Occipital lobe (tissue), 2 donors: ENCODE data around the gene UBN1. TPM values are rescaled to one million over a fixed set of nuclear protein-coding genes. Genes with fewer than 3 reads are reported as not detected.

Experiments
- DNase-seq: peaks from one replicate; lab custom pipeline; 2025; lab: John Stamatoyannopoulos, UW
- total RNA-seq: library from RNA; depleted of rRNA; stranded (reverse); fragments of >200 nt; gene quantifications from one replicate; pipeline ENCODE4 v1.2.3, GENCODE V29; 2014

UBN1 gene
- total RNA-seq, 1 donor from 2014 or later = 13.9 TPM

DNA sequence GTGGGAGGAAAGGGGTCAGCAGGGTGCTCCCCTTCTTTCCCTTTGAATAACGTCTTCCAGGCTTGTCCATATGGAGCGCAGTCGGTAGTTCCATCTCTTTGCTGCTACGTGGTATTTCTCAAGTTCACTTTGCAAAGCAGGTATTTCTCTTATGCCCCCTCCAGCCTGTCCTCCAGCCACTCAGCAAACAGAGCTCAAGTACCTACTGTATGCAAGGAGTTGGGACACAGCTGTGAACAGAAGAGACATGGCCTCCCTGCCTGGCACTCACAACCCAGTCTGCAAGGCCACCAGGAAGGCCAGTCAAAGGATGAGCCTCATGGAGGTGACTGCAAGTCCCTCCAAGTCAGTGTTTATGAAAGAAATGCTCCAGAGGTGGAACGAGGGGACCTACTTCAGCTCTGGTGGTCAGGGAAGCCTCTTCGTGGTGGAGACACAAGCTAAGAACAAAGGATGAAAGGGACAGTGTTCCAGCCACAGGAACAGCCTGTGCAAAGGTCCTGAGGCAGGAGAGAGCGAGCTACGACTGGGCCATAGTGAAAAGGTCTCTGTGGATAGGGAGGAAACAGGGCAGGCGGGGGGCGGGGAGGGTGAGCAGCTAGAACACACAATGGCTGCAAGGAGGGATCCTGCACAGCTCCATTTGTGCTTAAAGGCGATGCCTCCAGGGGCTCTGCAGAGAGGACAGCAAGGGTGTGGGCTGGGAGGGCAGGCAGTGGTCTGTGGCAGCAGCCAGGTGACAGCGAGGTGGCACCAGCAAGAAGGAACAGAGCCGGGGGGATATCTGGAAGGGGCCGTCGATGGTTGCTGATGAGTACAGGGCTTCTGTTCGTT is 57.0 kb downstream of the UBN1 start:
- DNase-seq = no peak

- DNase-seq = no peak
Measured at GRCh38 chr16:4904942-4905615, 57.8 kb downstream of the UBN1 start.

- no peak for DNase-seq
Measured at GRCh38 chr16:4908854-4909401, 61.6 kb downstream of the UBN1 start.

- DNase-seq = no peak
Measured at GRCh38 chr16:4909825-4910224, 62.5 kb downstream of the UBN1 start.

DNA sequence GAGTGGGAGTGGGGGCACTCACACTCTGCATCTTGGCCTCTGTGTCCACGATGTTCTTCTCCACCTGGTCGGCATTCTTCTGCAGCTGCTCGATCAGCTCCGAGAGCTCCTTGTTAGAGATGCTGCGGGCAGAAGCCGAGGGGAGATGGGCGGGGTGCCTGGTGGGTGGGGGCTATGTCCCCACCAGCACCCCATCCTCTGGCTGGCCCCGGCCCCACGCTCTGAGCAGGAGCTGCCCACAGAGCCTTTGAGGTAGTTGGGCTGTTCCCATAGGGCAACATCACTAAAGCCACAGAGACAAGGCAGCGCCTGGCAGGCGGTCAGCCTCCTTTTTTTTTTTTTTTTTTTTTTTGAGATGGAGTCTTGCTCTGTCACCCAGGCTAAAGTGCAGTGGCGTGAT is 63.5 kb downstream of the UBN1 start:
- no peak for DNase-seq

- no peak for DNase-seq
Measured at GRCh38 chr16:4911970-4912386, 64.7 kb downstream of the UBN1 start.

- DNase-seq = no peak
Measured at GRCh38 chr16:4913130-4913773, 66.0 kb downstream of the UBN1 start.

DNA sequence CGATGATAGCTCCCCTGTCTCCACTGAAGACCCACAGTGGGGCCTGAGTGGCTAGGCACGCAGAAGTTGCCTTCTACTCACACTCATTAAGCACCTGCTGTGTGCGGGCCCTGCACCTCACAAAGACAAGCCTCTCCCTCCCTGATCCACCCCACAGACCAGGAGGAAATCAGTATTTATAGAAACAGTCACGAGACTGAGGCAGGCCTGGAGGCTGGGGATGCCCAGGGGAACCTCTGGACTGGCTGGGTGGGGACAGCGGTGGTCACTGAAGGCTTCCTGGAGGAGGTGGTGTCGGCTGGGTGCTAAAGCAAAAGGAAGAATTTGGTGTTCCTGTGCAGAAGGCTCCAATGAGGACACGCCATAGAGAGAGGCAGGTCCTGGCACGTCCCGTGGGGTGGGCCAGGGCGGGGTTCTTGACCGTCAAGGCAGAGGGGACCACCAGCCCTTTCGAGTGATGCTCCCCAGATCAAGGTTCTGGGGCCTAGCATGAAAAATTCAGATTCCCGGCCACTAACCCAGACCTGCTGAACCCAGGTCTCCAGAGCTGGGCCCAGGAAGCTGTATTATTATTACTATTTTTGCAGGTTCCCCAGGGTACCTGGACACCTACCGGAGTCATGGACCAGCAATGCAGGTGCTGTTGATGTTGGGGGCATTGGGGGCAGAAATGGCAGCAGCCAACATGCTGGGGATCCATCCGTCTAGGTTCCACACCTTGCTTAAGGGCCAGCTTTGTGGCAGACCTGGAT is 66.7 kb downstream of the UBN1 start:
- DNase-seq = no peak

DNA sequence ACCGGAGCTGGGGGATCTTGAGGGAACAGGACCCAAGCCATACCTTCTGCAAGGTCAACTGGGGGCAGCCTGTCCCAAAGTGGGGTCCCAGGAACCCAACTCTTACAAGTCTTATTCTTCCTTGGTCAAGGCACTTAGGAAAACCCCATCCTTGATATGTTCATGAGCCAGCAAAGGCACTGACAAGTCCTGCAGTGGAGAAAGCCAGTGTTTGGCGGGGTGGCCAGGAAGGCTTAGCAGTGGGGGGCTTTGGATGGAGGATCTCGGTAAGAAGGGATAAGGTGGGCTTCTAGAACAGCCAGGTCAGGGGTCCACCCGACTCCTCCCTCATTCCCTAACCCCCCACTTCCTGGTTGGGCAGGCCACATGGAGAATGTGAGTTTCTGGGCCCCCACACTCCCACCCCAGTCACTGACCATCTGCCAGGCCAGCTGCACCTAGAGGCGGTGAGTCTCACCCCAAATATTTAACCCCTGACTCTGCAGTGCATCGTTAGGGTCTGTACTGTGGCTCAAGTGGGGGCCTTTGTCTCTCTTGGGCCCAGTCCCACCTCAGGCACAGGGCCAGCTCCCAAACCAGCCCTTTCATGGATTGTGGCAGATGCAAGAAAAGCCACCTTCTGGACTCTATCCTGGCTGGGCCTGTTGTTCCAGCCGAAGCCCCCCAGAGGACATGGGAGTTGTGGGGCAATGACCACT is 67.4 kb downstream of the UBN1 start:
- DNase-seq = no peak

GRCh38 chr16:4915226-4915761 is 68.0 kb downstream of the UBN1 start:
- no peak for DNase-seq

GRCh38 chr16:4917117-4917516 is 69.8 kb downstream of the UBN1 start:
- no peak for DNase-seq

- DNase-seq = no peak
Measured at GRCh38 chr16:4918781-4919251, 71.5 kb downstream of the UBN1 start.

DNA sequence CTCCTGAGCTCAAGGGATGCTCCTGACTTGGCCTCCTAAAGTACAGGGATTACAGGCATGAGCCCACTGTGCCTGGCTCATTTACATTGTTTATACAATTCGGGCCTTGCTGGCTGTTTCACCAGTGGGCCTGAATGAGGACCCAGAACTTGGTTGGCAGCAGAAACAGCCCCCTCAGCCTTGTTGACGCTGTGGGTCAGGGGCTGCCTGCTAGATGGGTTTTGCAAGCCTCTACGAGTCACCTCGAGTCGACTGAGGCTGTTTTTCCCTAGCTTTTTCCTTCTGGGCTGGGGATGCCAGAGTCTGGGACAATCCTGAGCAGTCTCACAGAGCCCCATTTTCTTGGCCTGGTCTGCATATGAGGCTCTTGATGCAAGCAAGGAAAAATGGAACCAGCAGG is 73.5 kb downstream of the UBN1 start:
- DNase-seq = no peak

- DNase-seq = no peak
Measured at GRCh38 chr16:4922721-4923342, 75.6 kb downstream of the UBN1 start.

- DNase-seq = no peak
Measured at GRCh38 chr16:4923853-4924252, 76.6 kb downstream of the UBN1 start.

DNA sequence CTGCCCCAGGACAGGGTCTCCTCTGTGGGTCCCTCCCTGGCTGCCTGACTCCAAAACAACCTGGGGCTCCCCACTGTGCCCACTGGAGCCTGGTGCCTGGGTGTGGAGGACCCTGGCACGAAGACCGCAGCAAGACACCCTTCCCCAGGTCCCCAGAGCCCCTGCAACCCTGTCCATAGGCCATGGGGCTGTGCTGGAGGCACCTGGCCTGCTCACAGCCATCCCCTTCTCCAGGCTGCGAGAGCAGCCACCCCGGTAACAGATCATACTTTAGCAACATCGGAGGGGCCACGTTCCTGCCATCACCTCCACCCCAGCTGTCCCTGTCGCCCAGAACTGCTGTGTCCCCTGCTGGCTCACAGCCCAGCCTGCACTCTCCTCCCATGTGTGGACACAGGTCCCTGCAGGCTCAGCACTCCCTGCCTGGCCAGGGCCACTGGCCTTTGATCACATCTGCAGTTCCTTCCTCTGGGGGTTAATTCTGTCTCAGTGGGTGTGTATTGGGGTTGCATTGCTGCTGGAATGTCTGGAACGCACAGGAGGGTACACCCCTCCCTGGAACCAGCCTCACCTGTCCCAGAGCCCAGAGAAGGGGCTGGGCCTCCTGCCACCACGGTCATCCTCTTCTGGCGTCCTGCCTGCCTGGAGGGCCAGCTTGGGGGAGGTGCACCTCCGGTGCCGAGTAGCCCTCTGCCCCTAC is 77.5 kb downstream of the UBN1 start:
- no peak for DNase-seq

GRCh38 chr16:4925293-4925607 is 78.0 kb downstream of the UBN1 start:
- DNase-seq = no peak

DNA sequence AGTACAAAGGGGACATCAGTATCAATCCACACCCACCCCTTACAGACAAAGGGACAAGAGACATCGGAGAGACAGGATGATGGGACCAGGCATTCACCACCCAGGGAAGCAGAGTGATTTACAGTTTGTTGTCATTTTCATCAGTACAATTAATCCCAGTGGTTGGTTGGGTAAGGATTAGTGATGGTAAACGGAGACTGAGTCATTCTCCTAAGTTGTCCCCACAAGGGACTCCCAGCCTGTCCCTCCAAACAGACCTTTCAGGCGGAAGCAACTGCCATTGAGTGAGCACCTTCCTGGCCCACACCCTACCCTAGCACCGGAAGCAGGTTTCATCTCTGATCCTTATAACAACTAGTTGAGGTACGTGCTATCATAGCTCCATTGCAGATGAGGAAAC is 78.5 kb downstream of the UBN1 start:
- no peak for DNase-seq

DNA sequence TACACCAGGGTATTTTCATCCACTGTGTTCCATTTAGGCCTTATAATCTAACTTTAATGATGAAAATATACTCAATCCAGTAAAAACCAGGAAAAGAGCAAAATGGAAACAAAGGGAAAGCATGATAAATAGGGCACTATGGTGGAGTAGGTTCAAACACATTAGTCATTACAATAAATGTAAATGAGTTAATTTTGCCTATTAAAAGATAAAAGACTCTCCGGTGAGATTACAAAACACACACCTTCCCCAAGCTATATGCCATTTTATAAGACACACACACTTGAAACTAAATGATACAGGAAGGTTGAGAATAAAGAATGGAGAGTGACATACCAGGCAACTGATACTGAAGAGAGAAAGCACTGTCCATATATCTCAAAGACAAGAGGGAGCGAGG is 79.6 kb downstream of the UBN1 start:
- no peak for DNase-seq

- DNase-seq = no peak
Measured at GRCh38 chr16:4927661-4928060, 80.4 kb downstream of the UBN1 start.
